ENCODE results near the gene BCL11A.

DNA sequence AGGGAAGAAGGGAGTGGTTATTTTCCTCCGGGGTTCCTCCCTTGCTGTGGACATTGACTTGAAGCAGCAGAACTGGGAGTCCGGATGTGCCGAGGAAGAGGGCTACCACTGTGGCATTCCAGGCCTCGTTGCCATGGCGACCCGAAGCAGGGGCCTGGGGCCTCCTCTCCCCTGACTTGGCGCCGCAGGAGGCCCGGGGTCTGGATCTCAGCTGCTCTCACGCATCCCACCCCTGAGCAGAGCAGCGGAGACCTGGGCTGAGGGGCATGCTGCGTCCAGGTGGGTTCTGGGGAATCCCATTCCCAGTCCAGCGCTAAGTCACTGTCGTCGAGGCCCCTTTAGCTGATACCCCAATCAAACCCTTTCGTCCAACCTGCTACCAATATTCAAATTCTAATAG lies 100.2 kb downstream of the BCL11A start:
- no peak for TF ChIP-seq POLR2AphosphoS5 (IDR thresholded peaks at IDR 0.05)
- no peak for TF ChIP-seq CTCF (IDR thresholded peaks at IDR 0.05)
